BJ (cell line): ENCODE results near the gene KCNA2. TPM values are rescaled to one million over a fixed set of nuclear protein-coding genes. Genes with fewer than 3 reads are reported as not detected.

Experiments
- CTCF ChIA-PET: fragments of 350-600 bp; formaldehyde crosslinking; extraction: SDS; loops from one replicate; lab custom pipeline; 2021; ENCODE audit warnings: antibody characterized with exemption, inconsistent platforms; lab: Yijun Ruan, JAX
- POLR2A ChIA-PET: fragments of 300-600 bp; sonication (Branson Sonifier 250); formaldehyde crosslinking; extraction: SDS; loops from one replicate; lab custom pipeline; 2021; ENCODE audit warnings: antibody characterized with exemption; lab: Charles Lee
- DNase-seq: peaks from one replicate; pipeline ENCODE4 v3.0.0-alpha.2; 2011; ENCODE audit warnings: low read depth
- H3K27me3 ChIP-seq: 2 replicates; pipeline ENCODE4 v1.6.0; 2011; ENCODE audit warnings: low read length; ENCODE audit not compliant: control insufficient read depth, insufficient read depth
- H3K36me3 ChIP-seq: 2 replicates; pipeline ENCODE4 v1.5.1; 2011; ENCODE audit warnings: low read length; ENCODE audit not compliant: control insufficient read depth, insufficient read depth
- H3K4me3 ChIP-seq: 2 replicates; pipeline ENCODE4 v1.5.1; 2011; ENCODE audit warnings: low read depth, mild to moderate bottlenecking, control low read depth, low read length
- polyA plus RNA-seq: library from polyadenylated mRNA; depleted of rRNA; stranded (reverse); fragments of >200 nt; gene quantifications from 2 replicates; pipeline ENCODE4 v1.2.3, GENCODE V29; 2011
- TF ChIP-seq, protein P1 (sequence below): IDR thresholded peaks from 2 replicates; pipeline ENCODE4 v1.5.1; 2011; ENCODE audit warnings: low read depth, mild to moderate bottlenecking, control low read depth, inconsistent platforms, low read length, moderate library complexity; ENCODE audit not compliant: insufficient read depth

Gene KCNA2
- polyA plus RNA-seq, 1 experiment = not detected

DNA sequence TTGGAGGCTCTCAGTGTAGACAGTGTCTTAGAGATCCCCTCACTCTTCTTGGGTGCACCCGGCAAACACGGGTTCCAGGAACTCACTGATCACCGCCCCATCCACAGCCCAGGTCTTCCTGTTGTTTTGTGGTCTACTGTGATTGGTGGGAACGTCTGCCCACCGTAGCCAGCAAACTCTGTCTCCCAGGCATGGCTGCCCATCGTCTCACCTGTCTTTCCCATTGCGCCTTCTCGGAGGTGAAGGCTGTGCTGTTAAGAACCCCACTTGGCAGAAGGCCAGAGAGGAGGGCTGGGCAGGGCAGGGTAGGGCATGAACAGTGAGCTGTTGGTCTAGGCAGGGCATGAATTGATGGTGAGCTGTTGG, 14.1 kb upstream of the KCNA2 start:
- TF ChIP-seq, protein P1, sequence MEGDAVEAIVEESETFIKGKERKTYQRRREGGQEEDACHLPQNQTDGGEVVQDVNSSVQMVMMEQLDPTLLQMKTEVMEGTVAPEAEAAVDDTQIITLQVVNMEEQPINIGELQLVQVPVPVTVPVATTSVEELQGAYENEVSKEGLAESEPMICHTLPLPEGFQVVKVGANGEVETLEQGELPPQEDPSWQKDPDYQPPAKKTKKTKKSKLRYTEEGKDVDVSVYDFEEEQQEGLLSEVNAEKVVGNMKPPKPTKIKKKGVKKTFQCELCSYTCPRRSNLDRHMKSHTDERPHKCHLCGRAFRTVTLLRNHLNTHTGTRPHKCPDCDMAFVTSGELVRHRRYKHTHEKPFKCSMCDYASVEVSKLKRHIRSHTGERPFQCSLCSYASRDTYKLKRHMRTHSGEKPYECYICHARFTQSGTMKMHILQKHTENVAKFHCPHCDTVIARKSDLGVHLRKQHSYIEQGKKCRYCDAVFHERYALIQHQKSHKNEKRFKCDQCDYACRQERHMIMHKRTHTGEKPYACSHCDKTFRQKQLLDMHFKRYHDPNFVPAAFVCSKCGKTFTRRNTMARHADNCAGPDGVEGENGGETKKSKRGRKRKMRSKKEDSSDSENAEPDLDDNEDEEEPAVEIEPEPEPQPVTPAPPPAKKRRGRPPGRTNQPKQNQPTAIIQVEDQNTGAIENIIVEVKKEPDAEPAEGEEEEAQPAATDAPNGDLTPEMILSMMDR = no peak
- Histone ChIP-seq H3K36me3 (no peaks in the 10 kb centered on the region), H3K4me3 (no peak overlapping the region), H3K27me3 (peaks cover 9% of the 10 kb centered on the region)
- ChIA-PET CTCF (interaction anchor here (0.8 to 5.8 kb wide), 15 partner anchors 10 to 167 kb away, joined by 3 to 70 read pairs (median 6); partner anchors contain the start of gene KCNA2), POLR2A (no interaction called here)
- no peak for DNase-seq

DNA sequence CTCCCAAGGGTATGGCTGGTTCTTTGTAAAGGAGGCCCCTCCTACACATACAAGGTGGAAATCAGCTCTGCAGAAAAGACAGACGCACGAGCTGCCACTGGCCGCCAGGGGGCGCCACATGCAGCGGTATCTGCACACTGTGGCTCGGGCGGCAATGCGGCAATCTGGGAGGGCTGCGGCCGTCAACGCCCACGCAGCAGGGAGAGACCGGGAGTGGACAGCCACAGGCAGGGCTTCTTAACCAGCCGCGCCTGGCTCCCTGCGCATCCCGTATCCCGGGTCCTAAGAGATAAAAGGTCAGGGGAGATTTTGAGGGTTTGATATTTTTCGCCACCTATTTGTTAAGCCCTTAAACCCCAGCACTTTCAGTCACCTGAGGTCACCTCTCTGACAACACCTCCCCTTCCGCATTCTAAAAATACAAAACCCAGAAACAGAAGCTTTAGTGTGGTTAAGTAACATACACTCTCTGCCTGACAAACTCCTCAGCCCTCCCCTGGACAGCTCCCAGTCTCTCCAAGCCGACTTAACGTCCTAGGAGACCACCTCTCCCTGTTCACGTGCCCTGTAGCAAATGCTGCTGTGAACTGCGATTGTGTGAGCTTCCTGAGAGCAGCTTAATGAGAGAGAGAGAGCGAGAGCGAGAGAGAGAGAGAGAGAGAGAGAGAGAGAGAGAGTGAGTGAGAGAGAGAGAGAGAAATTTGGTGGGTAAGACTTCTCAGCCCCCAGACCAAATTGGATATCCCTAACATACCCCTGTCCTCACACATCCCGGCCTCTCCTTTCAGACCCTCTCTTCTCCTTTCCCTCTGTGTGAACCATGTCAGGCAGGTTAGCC, 13.5 kb upstream of the KCNA2 start:
- ChIA-PET POLR2A (no interaction called here), CTCF (interaction anchor here (0.6 to 5.8 kb wide), 27 partner anchors 9 to 1699 kb away, joined by 3 to 70 read pairs (median 4); partner anchors contain the start of gene KCNA2)
- Histone ChIP-seq H3K36me3 (no peaks in the 10 kb centered on the region), H3K4me3 (no peak overlapping the region), H3K27me3 (peaks cover 9% of the 10 kb centered on the region)
- DNase-seq = no peak
- TF ChIP-seq, protein P1 = peak; percentile 89

DNA sequence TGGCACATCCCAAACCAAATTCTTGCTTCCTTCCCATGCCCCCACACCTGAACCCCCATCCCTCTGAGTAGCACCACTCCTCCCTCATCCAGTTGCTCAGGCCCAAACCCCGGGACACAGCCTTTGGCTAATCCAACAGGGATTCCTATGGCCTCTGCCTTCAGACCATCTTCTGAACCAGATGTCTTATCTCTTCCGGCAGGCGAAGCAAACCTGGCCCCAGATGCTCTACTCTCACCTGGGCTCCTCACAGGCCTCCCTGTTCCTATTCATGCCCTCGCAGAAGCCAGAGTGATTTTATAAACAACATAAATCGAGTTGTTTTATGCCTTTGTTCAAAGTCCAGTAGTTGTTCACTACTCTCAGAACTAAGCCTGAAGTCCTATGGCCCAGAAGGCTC, 12.5 kb upstream of the KCNA2 start:
- CTCF ChIA-PET = interaction anchor here (0.6 to 5.8 kb wide), 27 partner anchors 9 to 1698 kb away, joined by 3 to 70 read pairs (median 4); partner anchors contain the start of gene KCNA2
- Histone ChIP-seq H3K36me3 (no peaks in the 10 kb centered on the region), H3K27me3 (peaks cover 9% of the 10 kb centered on the region), H3K4me3 (no peak overlapping the region)
- DNase-seq = no peak
- TF ChIP-seq, protein P1 = no peak
- POLR2A ChIA-PET = no interaction called here

DNA sequence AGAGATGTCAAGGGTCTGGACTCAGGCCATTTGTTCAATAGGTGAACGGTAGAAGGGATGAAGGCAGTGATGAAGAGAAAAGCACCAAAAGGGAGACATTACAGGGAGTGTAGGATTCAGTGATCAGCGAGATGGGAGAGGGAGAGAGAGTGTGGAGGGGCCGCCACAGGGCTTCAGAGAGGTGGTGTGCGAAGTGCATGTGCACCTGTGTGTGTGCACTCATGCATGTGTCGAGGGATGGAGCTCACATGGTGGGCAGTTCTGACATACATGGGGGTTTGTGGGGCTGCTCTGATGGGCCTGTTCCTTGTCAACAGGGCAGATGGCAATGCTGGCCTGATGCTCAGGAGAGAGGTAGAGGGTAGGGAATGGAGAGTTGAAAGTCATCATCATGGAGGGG, 11.4 kb upstream of the KCNA2 start:
- ChIA-PET POLR2A (no interaction called here), CTCF (interaction anchor here (1.0 to 5.8 kb wide), 7 partner anchors 12 to 417 kb away, joined by 4 to 70 read pairs (median 6); partner anchors contain the start of gene KCNA2)
- Histone ChIP-seq H3K27me3 (peaks cover 11% of the 10 kb centered on the region), H3K36me3 (no peaks in the 10 kb centered on the region), H3K4me3 (no peak overlapping the region)
- DNase-seq = no peak
- TF ChIP-seq, protein P1 = no peak

DNA sequence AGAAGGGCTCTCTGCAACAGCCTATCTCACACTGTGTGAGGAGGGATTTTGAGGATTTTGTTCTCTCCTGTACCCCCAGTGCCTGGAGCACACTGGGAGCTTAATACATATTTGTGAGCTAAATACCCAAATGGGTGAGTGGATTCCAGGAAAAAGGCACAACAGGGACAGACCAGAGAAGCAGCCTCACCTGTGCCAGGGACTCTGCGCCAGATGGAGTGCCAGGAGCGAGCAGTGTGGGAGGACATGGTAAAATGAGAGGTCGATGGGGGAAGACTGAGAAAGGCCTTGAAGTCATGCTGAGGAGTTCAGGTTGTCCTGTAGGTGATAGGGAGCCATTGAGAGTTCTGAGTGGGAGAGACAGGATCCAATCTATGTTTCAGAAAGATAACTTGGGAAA, 11.0 kb upstream of the KCNA2 start:
- H3K4me3 ChIP-seq = no peak overlapping the region
- peaks cover 11% of the 10 kb centered on the region for H3K27me3 ChIP-seq
- ChIA-PET POLR2A (no interaction called here), CTCF (interaction anchor here (1.0 to 5.8 kb wide), 12 partner anchors 11 to 416 kb away, joined by 3 to 70 read pairs (median 4); partner anchors contain the start of gene KCNA2)
- no peaks in the 10 kb centered on the region for H3K36me3 ChIP-seq
- no peak for DNase-seq
- TF ChIP-seq, protein P1 = no peak
